NAMALWA (cell line): ENCODE measurements around the gene HEATR3.

ENCODE experiments used
- DNase-seq: peaks from one replicate; pipeline ENCODE4 v3.0.0-alpha.2; 2015; ENCODE audit warnings: low spot score

Gene HEATR3

GRCh38 chr16:50058091-50058771 lies 7.5 kb upstream of the HEATR3 start:
- no peak for DNase-seq

GRCh38 chr16:50059111-50059510 lies 6.7 kb upstream of the HEATR3 start:
- no peak for DNase-seq

- no peak for DNase-seq
Measured at GRCh38 chr16:50059669-50060068, 6.1 kb upstream of the HEATR3 start.

- DNase-seq = no peak
Measured at GRCh38 chr16:50061326-50061725, 4.4 kb upstream of the HEATR3 start.

GRCh38 chr16:50065241-50065623 lies 538 bp upstream of the HEATR3 start:
- DNase-seq = peak; percentile 7

- DNase-seq = no peak
Measured at GRCh38 chr16:50066482-50067289, 916 bp downstream of the HEATR3 start.

- peak; percentile 82 for DNase-seq
Measured at GRCh38 chr16:50067290-50067853, 1.6 kb downstream of the HEATR3 start.

- DNase-seq = no peak
Measured at GRCh38 chr16:50068550-50068949, 2.8 kb downstream of the HEATR3 start.

- DNase-seq = no peak
Measured at GRCh38 chr16:50069060-50069459, 3.3 kb downstream of the HEATR3 start.

GRCh38 chr16:50071075-50071671 lies 5.4 kb downstream of the HEATR3 start:
- no peak for DNase-seq

- DNase-seq = no peak
Measured at GRCh38 chr16:50072730-50073129, 7.0 kb downstream of the HEATR3 start.

- DNase-seq = no peak
Measured at GRCh38 chr16:50079397-50080140, 13.8 kb downstream of the HEATR3 start.

- DNase-seq = no peak
Measured at GRCh38 chr16:50081428-50082018, 15.8 kb downstream of the HEATR3 start.

- no peak for DNase-seq
Measured at GRCh38 chr16:50083996-50084395, 18.2 kb downstream of the HEATR3 start.

- no peak for DNase-seq
Measured at GRCh38 chr16:50086176-50086575, 20.4 kb downstream of the HEATR3 start.

GRCh38 chr16:50088302-50088701 lies 22.5 kb downstream of the HEATR3 start:
- no peak for DNase-seq

- DNase-seq = no peak
Measured at GRCh38 chr16:50092891-50093290, 27.1 kb downstream of the HEATR3 start.

GRCh38 chr16:50093607-50094539 lies 28.1 kb downstream of the HEATR3 start:
- DNase-seq = no peak

GRCh38 chr16:50096791-50097190 lies 31.0 kb downstream of the HEATR3 start:
- no peak for DNase-seq

GRCh38 chr16:50099957-50100648 lies 34.3 kb downstream of the HEATR3 start:
- no peak for DNase-seq
